WERI-Rb-1 (cell line): ENCODE results near the gene CRACDL.

Source experiments
- DNase-seq: peaks from one replicate; pipeline ENCODE4 v3.0.0-alpha.2; 2020
- H3K27ac ChIP-seq: fragments of 250-450 bp; sonication (Bioruptor Pico); 2 replicates; pipeline ENCODE4 v1.5.1; 2020; ENCODE audit warnings: mild to moderate bottlenecking, moderate library complexity
- H3K27me3 ChIP-seq: fragments of 250-450 bp; sonication (Bioruptor Pico); 2 replicates; pipeline ENCODE4 v1.5.1; 2021; ENCODE audit warnings: mild to moderate bottlenecking, low read depth, moderate library complexity; ENCODE audit not compliant: insufficient read depth, severe bottlenecking
- H3K36me3 ChIP-seq: fragments of 250-450 bp; sonication (Bioruptor Pico); 2 replicates; pipeline ENCODE4 v1.5.1; 2020; ENCODE audit warnings: mild to moderate bottlenecking, moderate library complexity
- H3K4me3 ChIP-seq: 2 replicates; pipeline ENCODE4 v1.5.1; 2011; ENCODE audit warnings: low read depth, mild to moderate bottlenecking, control low read depth, low read length
- H3K9me3 ChIP-seq: fragments of 250-450 bp; sonication (Bioruptor Pico); 2 replicates; pipeline ENCODE4 v1.5.1; 2021; ENCODE audit warnings: mild to moderate bottlenecking, moderate library complexity; ENCODE audit not compliant: severe bottlenecking
- CTCF ChIP-seq: IDR thresholded peaks from 2 replicates; pipeline ENCODE4 v1.5.1; 2011; ENCODE audit warnings: low read depth, mild to moderate bottlenecking, control low read depth, inconsistent platforms, low read length

Gene CRACDL

GRCh38 chr2:98804736-98805135 lies 131.3 kb downstream of the CRACDL start:
- Histone ChIP-seq H3K4me3 (no peak overlapping the region), H3K27ac (no peak overlapping the region), H3K27me3 (no peaks in the 10 kb centered on the region), H3K9me3 (no peaks in the 10 kb centered on the region), H3K36me3 (no peaks in the 10 kb centered on the region)
- TF ChIP-seq CTCF, result no peak
- no peak for DNase-seq

- no peaks in the 10 kb centered on the region for H3K9me3 ChIP-seq
- no peak for DNase-seq
These were observed 131.8 kb downstream of the CRACDL start for GRCh38 chr2:98804265-98804650.

GRCh38 chr2:98803405-98804264 lies 132.4 kb downstream of the CRACDL start:
- DNase-seq, result no peak

More at GRCh38 chr2:98804265-98804650, 131.8 kb downstream of the CRACDL start:
- no peak for TF ChIP-seq CTCF
- H3K36me3 ChIP-seq, result no peaks in the 10 kb centered on the region
- H3K27ac ChIP-seq, result no peak overlapping the region
- H3K4me3 ChIP-seq, result no peak overlapping the region
- no peaks in the 10 kb centered on the region for H3K27me3 ChIP-seq

GRCh38 chr2:98802344-98802743 lies 133.7 kb downstream of the CRACDL start:
- Histone ChIP-seq H3K4me3 (no peak overlapping the region), H3K27ac (no peak overlapping the region), H3K27me3 (no peaks in the 10 kb centered on the region), H3K9me3 (no peaks in the 10 kb centered on the region), H3K36me3 (no peaks in the 10 kb centered on the region)
- no peak for TF ChIP-seq CTCF
- no peak for DNase-seq

More at GRCh38 chr2:98803405-98804264, 132.4 kb downstream of the CRACDL start:
- TF ChIP-seq CTCF, result no peak
- no peaks in the 10 kb centered on the region for H3K27me3 ChIP-seq
- H3K36me3 ChIP-seq, result no peaks in the 10 kb centered on the region
- no peaks in the 10 kb centered on the region for H3K9me3 ChIP-seq
- H3K4me3 ChIP-seq, result no peak overlapping the region
- no peak overlapping the region for H3K27ac ChIP-seq

- Histone ChIP-seq H3K36me3 (no peaks in the 10 kb centered on the region), H3K27me3 (no peaks in the 10 kb centered on the region), H3K9me3 (no peaks in the 10 kb centered on the region), H3K4me3 (no peak overlapping the region), H3K27ac (no peak overlapping the region)
- no peak for DNase-seq
- no peak for TF ChIP-seq CTCF
These were observed 134.1 kb downstream of the CRACDL start for GRCh38 chr2:98801921-98802321.

- H3K27me3 ChIP-seq, result no peaks in the 10 kb centered on the region
- no peaks in the 10 kb centered on the region for H3K36me3 ChIP-seq
- no peak overlapping the region for H3K27ac ChIP-seq
- no peaks in the 10 kb centered on the region for H3K9me3 ChIP-seq
- H3K4me3 ChIP-seq, result no peak overlapping the region
- DNase-seq, result no peak
- no peak for TF ChIP-seq CTCF
These were observed 134.7 kb downstream of the CRACDL start for GRCh38 chr2:98801286-98801685.
